ENCODE data around the gene SLFNL1. TPM values are rescaled to one million over a fixed set of nuclear protein-coding genes. Genes with fewer than 3 reads are reported as not detected.

The SLFNL1 gene
- total RNA-seq, 2 donors from 2014 or later, result 0.15 TPM; not detected in 1

DNA sequence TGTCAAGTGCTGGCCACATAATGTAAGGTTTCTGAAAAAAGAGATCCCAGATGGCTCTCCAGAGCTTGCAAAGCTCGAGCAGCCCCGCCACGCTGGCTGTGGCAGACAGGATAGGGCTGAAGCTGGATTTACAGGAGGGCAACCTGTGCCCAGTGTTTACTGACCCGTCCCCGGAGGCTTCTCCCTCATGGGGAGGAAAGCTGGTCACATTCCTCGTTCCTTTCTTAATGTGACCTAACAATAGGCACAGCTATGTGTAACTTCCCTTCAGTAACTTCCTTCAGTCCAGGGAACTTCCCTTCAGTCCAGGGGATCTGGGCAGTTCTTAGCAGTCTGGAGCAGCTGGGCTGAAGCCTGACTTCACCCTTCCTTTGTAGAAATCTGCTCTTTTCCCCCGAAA, 7.7 kb downstream of the SLFNL1 start:
- Mint-ChIP-seq H3K27me3 (ENCODE audit: insufficient read depth) (no peaks in the 10 kb centered on the region), H3K4me3 (no peak overlapping the region), H3K27ac (peak overlapping the region; percentile 15), H3K4me1 (no peaks in the 10 kb centered on the region), H3K36me3 (ENCODE audit: low read depth) (peaks cover 73% of the 10 kb centered on the region), H3K9me3 (no peaks in the 10 kb centered on the region)
- Histone ChIP-seq H3K9ac (ENCODE audit: extremely low read depth, low read length, poor library complexity, severe bottlenecking) (no peak overlapping the region), H3K4me3 (ENCODE audit: low read length) (no peak overlapping the region), H3K27me3 (ENCODE audit: control insufficient read depth, insufficient read depth, low read length, poor library complexity, severe bottlenecking) (no peaks in the 10 kb centered on the region), H3K36me3 (ENCODE audit: control insufficient read depth, insufficient read depth, low read length) (peaks cover 74% of the 10 kb centered on the region), H3K27ac (ENCODE audit: low read depth, low read length) (no peak overlapping the region), H3K4me1 (ENCODE audit: control insufficient read depth, insufficient read depth, low read length) (no peaks in the 10 kb centered on the region), H3K9me3 (ENCODE audit: control insufficient read depth, low read length) (no peaks in the 10 kb centered on the region)
- no peak for DNase-seq
- 95 to 100% methylated on average over 7 of the region's 7 CpGs for WGBS, 2 experiments (ENCODE audit: insufficient coverage in 1 of 2, insufficient read length in 1 of 2)
- TF ChIP-seq, protein P1, sequence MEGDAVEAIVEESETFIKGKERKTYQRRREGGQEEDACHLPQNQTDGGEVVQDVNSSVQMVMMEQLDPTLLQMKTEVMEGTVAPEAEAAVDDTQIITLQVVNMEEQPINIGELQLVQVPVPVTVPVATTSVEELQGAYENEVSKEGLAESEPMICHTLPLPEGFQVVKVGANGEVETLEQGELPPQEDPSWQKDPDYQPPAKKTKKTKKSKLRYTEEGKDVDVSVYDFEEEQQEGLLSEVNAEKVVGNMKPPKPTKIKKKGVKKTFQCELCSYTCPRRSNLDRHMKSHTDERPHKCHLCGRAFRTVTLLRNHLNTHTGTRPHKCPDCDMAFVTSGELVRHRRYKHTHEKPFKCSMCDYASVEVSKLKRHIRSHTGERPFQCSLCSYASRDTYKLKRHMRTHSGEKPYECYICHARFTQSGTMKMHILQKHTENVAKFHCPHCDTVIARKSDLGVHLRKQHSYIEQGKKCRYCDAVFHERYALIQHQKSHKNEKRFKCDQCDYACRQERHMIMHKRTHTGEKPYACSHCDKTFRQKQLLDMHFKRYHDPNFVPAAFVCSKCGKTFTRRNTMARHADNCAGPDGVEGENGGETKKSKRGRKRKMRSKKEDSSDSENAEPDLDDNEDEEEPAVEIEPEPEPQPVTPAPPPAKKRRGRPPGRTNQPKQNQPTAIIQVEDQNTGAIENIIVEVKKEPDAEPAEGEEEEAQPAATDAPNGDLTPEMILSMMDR (conservative IDR thresholded peaks at IDR 0.05), result no peak

DNA sequence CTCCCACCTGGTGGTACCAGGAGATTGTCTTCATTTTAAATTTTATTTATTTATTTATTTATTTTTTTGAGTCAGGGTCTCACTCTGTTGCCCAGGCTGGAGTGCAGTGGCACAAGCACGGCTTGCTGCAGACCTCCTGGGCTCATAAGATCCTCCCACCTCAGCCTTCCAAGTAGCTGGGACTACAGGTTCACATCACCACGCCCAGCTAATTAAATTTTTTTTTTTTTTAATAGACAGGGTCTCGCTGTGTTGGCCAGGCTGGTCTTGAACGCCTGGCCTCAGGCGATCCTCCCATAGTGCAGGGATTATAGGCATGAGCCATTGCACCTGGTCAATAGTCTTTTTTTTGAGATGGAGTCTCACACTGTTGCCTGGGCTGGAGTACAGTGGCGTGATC, 8.5 kb downstream of the SLFNL1 start:
- H3K4me1 ChIP-seq (ENCODE audit: control insufficient read depth, insufficient read depth, low read length), result no peaks in the 10 kb centered on the region
- no peak overlapping the region for H3K27ac ChIP-seq (ENCODE audit: low read depth, low read length)
- Mint-ChIP-seq H3K36me3 (ENCODE audit: low read depth) (peaks cover 77% of the 10 kb centered on the region), H3K27me3 (ENCODE audit: insufficient read depth) (no peaks in the 10 kb centered on the region), H3K27ac (no peak overlapping the region), H3K9me3 (no peaks in the 10 kb centered on the region), H3K4me1 (no peaks in the 10 kb centered on the region), H3K4me3 (no peak overlapping the region)
- no peak overlapping the region for H3K4me3 ChIP-seq (ENCODE audit: low read length)
- no peaks in the 10 kb centered on the region for H3K27me3 ChIP-seq (ENCODE audit: control insufficient read depth, insufficient read depth, low read length, poor library complexity, severe bottlenecking)
- no peaks in the 10 kb centered on the region for H3K9me3 ChIP-seq (ENCODE audit: control insufficient read depth, low read length)
- 97 to 100% methylated on average over 6 of the region's 6 CpGs for WGBS, 2 experiments (ENCODE audit: insufficient coverage in 1 of 2, insufficient read length in 1 of 2)
- DNase-seq, result no peak
- TF ChIP-seq, protein P1 (conservative IDR thresholded peaks at IDR 0.05), result no peak
- H3K36me3 ChIP-seq (ENCODE audit: control insufficient read depth, insufficient read depth, low read length), result peaks cover 77% of the 10 kb centered on the region
- H3K9ac ChIP-seq (ENCODE audit: extremely low read depth, low read length, poor library complexity, severe bottlenecking), result no peak overlapping the region

DNA sequence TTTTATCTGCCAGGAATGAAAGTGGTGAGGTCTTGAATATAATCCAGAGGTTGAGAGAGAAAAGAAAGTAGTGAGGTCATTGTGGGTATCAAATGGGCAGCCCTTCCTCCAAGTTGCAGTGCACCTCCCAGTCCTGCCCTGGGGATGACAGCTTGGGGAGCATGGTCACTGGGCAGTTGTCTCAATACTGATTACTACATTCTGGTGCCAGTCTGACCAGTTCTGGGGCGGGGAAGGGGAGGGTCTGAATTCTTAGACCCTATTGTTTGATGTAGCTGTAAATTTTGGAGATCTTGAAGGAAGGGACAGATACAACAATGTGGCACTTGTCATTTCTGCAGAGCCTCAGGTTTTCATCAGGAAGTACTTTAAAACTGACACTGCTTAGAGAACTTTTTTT, 11.2 kb downstream of the SLFNL1 start:
- WGBS, 2 experiments (ENCODE audit: insufficient coverage in 1 of 2, insufficient read length in 1 of 2), result 93 to 100% methylated on average over 1 of the region's 1 CpG
- no peak for DNase-seq
- no peaks in the 10 kb centered on the region for H3K4me1 Mint-ChIP-seq
- peaks cover 91% of the 10 kb centered on the region for H3K36me3 Mint-ChIP-seq (ENCODE audit: low read depth)
- TF ChIP-seq, protein P1 (conservative IDR thresholded peaks at IDR 0.05), result no peak
- Histone ChIP-seq H3K9ac (ENCODE audit: extremely low read depth, low read length, poor library complexity, severe bottlenecking) (no peak overlapping the region), H3K36me3 (ENCODE audit: control insufficient read depth, insufficient read depth, low read length) (peaks cover 96% of the 10 kb centered on the region), H3K4me3 (ENCODE audit: low read length) (no peak overlapping the region), H3K4me1 (ENCODE audit: control insufficient read depth, insufficient read depth, low read length) (no peaks in the 10 kb centered on the region), H3K27me3 (ENCODE audit: control insufficient read depth, insufficient read depth, low read length, poor library complexity, severe bottlenecking) (no peaks in the 10 kb centered on the region), H3K9me3 (ENCODE audit: control insufficient read depth, low read length) (no peaks in the 10 kb centered on the region), H3K27ac (ENCODE audit: low read depth, low read length) (no peak overlapping the region)
- no peak overlapping the region for H3K27ac Mint-ChIP-seq
- H3K9me3 Mint-ChIP-seq, result no peaks in the 10 kb centered on the region
- H3K4me3 Mint-ChIP-seq, result no peak overlapping the region
- no peaks in the 10 kb centered on the region for H3K27me3 Mint-ChIP-seq (ENCODE audit: insufficient read depth)
